H1 (cell line): ENCODE data around the gene WDR19. TPM values are rescaled to one million over a fixed set of nuclear protein-coding genes. Genes with fewer than 3 reads are reported as not detected.

ENCODE experiments used
- CTCF ChIA-PET: fragments of 300-600 bp; sonication (Branson Sonifier 250); formaldehyde crosslinking; loops from one replicate; lab custom pipeline; 2021; ENCODE audit not compliant: partially characterized antibody; lab: Charles Lee
- POLR2A ChIA-PET: fragments of 300-600 bp; sonication (Branson Sonifier 250); formaldehyde crosslinking; loops from one replicate; lab custom pipeline; 2021; ENCODE audit warnings: inconsistent platforms; ENCODE audit not compliant: partially characterized antibody; lab: Charles Lee
- DNase-seq, 2 experiments: peaks; one replicate each; pipeline versions ENCODE4 v3.0.0 to v3.0.0-alpha.2; 2010 to 2022; ENCODE audit warnings: low spot score in 2 of 2, low read depth in 1 of 2, mixed read lengths in 1 of 2
- FAIRE-seq: peaks from 2 replicates; lab custom pipeline; 2011; peaks lifted over from hg19 to GRCh38; lab: Jason Lieb, UNC
- H2AFZ ChIP-seq: 2 replicates; pipeline ENCODE4 v1.8.1; 2012; ENCODE audit warnings: low read length, inconsistent platforms
- H2AK5ac ChIP-seq: 2 replicates; pipeline ENCODE4 v1.6.1; 2013; ENCODE audit warnings: low read depth, low read length
- H2BK120ac ChIP-seq: replicated peaks from 2 replicates; pipeline ENCODE3; 2013; ENCODE audit warnings: low read depth, low read length, inconsistent platforms
- H2BK12ac ChIP-seq: 2 replicates; pipeline ENCODE4 v1.6.1; 2013; ENCODE audit warnings: low read depth, low read length
- H2BK15ac ChIP-seq: 2 replicates; pipeline ENCODE4 v1.6.1; 2013; ENCODE audit warnings: low read length
- H2BK20ac ChIP-seq: 2 replicates; pipeline ENCODE4 v1.6.1; 2013; ENCODE audit warnings: low read length
- H2BK5ac ChIP-seq: 2 replicates; pipeline ENCODE4 v1.6.1; 2013; ENCODE audit warnings: low read depth, low read length
- H3K14ac ChIP-seq: 2 replicates; pipeline ENCODE4 v1.6.1; 2013; ENCODE audit warnings: inconsistent platforms; ENCODE audit not compliant: insufficient read length
- H3K18ac ChIP-seq: 2 replicates; pipeline ENCODE4 v1.6.1; 2013; ENCODE audit warnings: low read length; ENCODE audit errors: extremely low read depth
- H3K23ac ChIP-seq: 2 replicates; pipeline ENCODE4 v1.6.1; 2013; ENCODE audit warnings: inconsistent platforms; ENCODE audit not compliant: insufficient read length
- H3K23me2 ChIP-seq: 2 replicates; pipeline ENCODE4 v1.6.1; 2013; ENCODE audit warnings: low read depth, low read length
- H3K27ac ChIP-seq: 2 replicates; pipeline ENCODE4 v1.6.1; 2011; ENCODE audit warnings: low read depth, low read length, inconsistent platforms
- H3K27me3 ChIP-seq, 4 experiments: replicated peaks in 1 of 4; 1 replicate in 1 of 4; 2 replicates in 3 of 4; pipeline versions ENCODE4 v1.6.1 to v1.8.1; 2011 to 2013; ENCODE audit warnings: low read length in 3 of 4, mild to moderate bottlenecking in 3 of 4, inconsistent platforms in 2 of 4, mixed read lengths in 2 of 4, moderate library complexity in 1 of 4; ENCODE audit not compliant: control insufficient read depth in 3 of 4, insufficient read depth in 3 of 4; ENCODE audit errors: extremely low read depth in 1 of 4
- H3K36me3 ChIP-seq, 4 experiments: 2 replicates each; pipeline versions ENCODE4 v1.6.1 to v1.8.1; 2011 to 2013; ENCODE audit warnings: mild to moderate bottlenecking in 4 of 4, low read length in 3 of 4, moderate library complexity in 2 of 4, control low read depth in 1 of 4, inconsistent platforms in 1 of 4; ENCODE audit not compliant: insufficient read depth in 4 of 4, control insufficient read depth in 2 of 4
- H3K4ac ChIP-seq: replicated peaks from 2 replicates; pipeline ENCODE3; 2013; ENCODE audit warnings: low read length, low read depth, mixed read lengths, inconsistent platforms; ENCODE audit not compliant: insufficient read length
- H3K4me1 ChIP-seq, 4 experiments: replicated peaks in 1 of 4; 1 replicate in 1 of 4; 2 replicates in 3 of 4; pipeline versions ENCODE4 v1.6.1 to v1.8.1; 2011 to 2013; ENCODE audit warnings: low read length in 3 of 4, inconsistent platforms in 2 of 4, mixed read lengths in 1 of 4; ENCODE audit not compliant: insufficient read depth in 4 of 4, control insufficient read depth in 3 of 4
- H3K4me2 ChIP-seq, 2 experiments: 2 replicates each; pipeline versions ENCODE4 v1.6.1 to v1.8.1; 2011 to 2013; ENCODE audit warnings: low read depth in 2 of 2, low read length in 2 of 2, control low read depth in 1 of 2, inconsistent platforms in 1 of 2, mild to moderate bottlenecking in 1 of 2; ENCODE audit not compliant: insufficient read depth in 1 of 2
- H3K4me3 ChIP-seq, 4 experiments: fragments of 200-600, 300-600 bp in 1 of 4; sonication (generic), shearing (Covaris generic), sonication (Bioruptor Twin) in 1 of 4; 2 replicates each; pipeline versions ENCODE4 v1.5.1 to v1.8.1; 2011 to 2016; ENCODE audit warnings: low read length in 4 of 4, low read depth in 3 of 4, control low read depth in 2 of 4, inconsistent platforms in 2 of 4, mild to moderate bottlenecking in 2 of 4, mixed read lengths in 1 of 4, moderate library complexity in 1 of 4; ENCODE audit not compliant: insufficient read depth in 2 of 4; ENCODE audit errors: extremely low read depth in 1 of 4
- H3K56ac ChIP-seq: replicated peaks from 2 replicates; pipeline ENCODE3; 2013; ENCODE audit warnings: low read depth, mild to moderate bottlenecking, mixed read lengths, low read length, inconsistent platforms; ENCODE audit not compliant: insufficient read length
- H3K79me1 ChIP-seq: 2 replicates; pipeline ENCODE4 v1.6.1; 2013; ENCODE audit warnings: low read depth, low read length, control low read depth
- H3K79me2 ChIP-seq, 2 experiments: 2 replicates each; pipeline versions ENCODE4 v1.6.1 to v1.8.1; 2012 to 2013; ENCODE audit warnings: low read length in 2 of 2, mild to moderate bottlenecking in 2 of 2, inconsistent platforms in 1 of 2; ENCODE audit not compliant: insufficient read depth in 2 of 2, control insufficient read depth in 1 of 2
- H3K9ac ChIP-seq, 4 experiments: replicated peaks in 1 of 4; 1 replicate in 1 of 4; 2 replicates in 3 of 4; pipeline versions ENCODE4 v1.6.1 to v1.8.1; 2011 to 2013; ENCODE audit warnings: low read depth in 3 of 4, low read length in 3 of 4, control low read depth in 2 of 4, mild to moderate bottlenecking in 2 of 4, moderate library complexity in 2 of 4, inconsistent platforms in 1 of 4; ENCODE audit errors: extremely low read depth in 1 of 4
- H3K9me3 ChIP-seq, 2 experiments: 2 replicates each; pipeline versions ENCODE4 v1.6.1 to v1.8.1; 2012 to 2013; ENCODE audit warnings: mild to moderate bottlenecking in 2 of 2, moderate library complexity in 2 of 2, control low read depth in 1 of 2, inconsistent platforms in 1 of 2, low read depth in 1 of 2, low read length in 1 of 2, mixed read lengths in 1 of 2; ENCODE audit not compliant: insufficient read depth in 2 of 2
- H4K20me1 ChIP-seq, 2 experiments: replicated peaks in 1 of 2; 2 replicates each; pipeline versions ENCODE3 to v1.8.1; 2011 to 2013; ENCODE audit warnings: inconsistent platforms in 2 of 2, low read length in 2 of 2, mild to moderate bottlenecking in 1 of 2; ENCODE audit not compliant: insufficient read depth in 2 of 2, control insufficient read depth in 1 of 2
- H4K5ac ChIP-seq: 2 replicates; pipeline ENCODE4 v1.6.1; 2013; ENCODE audit warnings: low read length, low read depth, mixed read lengths, inconsistent platforms; ENCODE audit not compliant: insufficient read length
- H4K8ac ChIP-seq: 2 replicates; pipeline ENCODE4 v1.8.0; 2013; ENCODE audit warnings: mild to moderate bottlenecking, moderate library complexity, low read length, inconsistent platforms; ENCODE audit not compliant: insufficient read depth; ENCODE audit errors: extremely low read depth
- H4K91ac ChIP-seq: replicated peaks from 2 replicates; pipeline ENCODE3; 2013; ENCODE audit warnings: low read length, mixed read lengths, inconsistent platforms; ENCODE audit not compliant: insufficient read length
- ATF2 ChIP-seq: IDR thresholded peaks from 2 replicates; pipeline ENCODE4 v1.6.1; 2012; ENCODE audit warnings: low read length, inconsistent platforms
- CBX8 ChIP-seq: fragments of 300-800, 300-1000 bp; sonication (generic); IDR thresholded peaks from 2 replicates; pipeline ENCODE4 v1.7.1; 2016; ENCODE audit warnings: low read depth, low read length, borderline replicate concordance
- CHD2 ChIP-seq: IDR thresholded peaks from 2 replicates; pipeline ENCODE4 v1.6.1; 2012; ENCODE audit warnings: low read length, improper control_type of control experiment
- CREB1 ChIP-seq: IDR thresholded peaks from 2 replicates; pipeline ENCODE4 v1.6.1; 2012; ENCODE audit warnings: inconsistent platforms
- PHF8 ChIP-seq: fragments of 200-600 bp; sonication (generic); conservative IDR thresholded peaks from 2 replicates; pipeline ENCODE4 v1.7.1; 2012; ENCODE audit warnings: low read depth, mild to moderate bottlenecking, inconsistent platforms, low read length, moderate library complexity
- POU5F1 ChIP-seq: IDR thresholded peaks from 2 replicates; pipeline ENCODE4 v1.6.1; 2011; ENCODE audit warnings: low read depth, mild to moderate bottlenecking, low read length, moderate library complexity
- RAD21 ChIP-seq, 2 experiments: IDR thresholded peaks in 1 of 2; conservative IDR thresholded peaks in 1 of 2; 2 replicates each; pipeline ENCODE4 v1.6.1; 2011; ENCODE audit warnings: low read depth in 2 of 2, low read length in 2 of 2, improper control_type of control experiment in 1 of 2, inconsistent platforms in 1 of 2, mild to moderate bottlenecking in 1 of 2, moderate library complexity in 1 of 2
- SIRT6 ChIP-seq: IDR thresholded peaks from one replicate; pipeline ENCODE4 v1.7.1; 2012; ENCODE audit warnings: low read length, inconsistent platforms
- SIX5 ChIP-seq: IDR thresholded peaks from 2 replicates; pipeline ENCODE4 v1.6.1; 2011; ENCODE audit warnings: mild to moderate bottlenecking, low read depth, low read length
- SUZ12 ChIP-seq: fragments of 200-600 bp; sonication (generic); IDR thresholded peaks from 2 replicates; pipeline ENCODE4 v1.6.1; 2012; ENCODE audit warnings: mild to moderate bottlenecking, inconsistent platforms, low read length, moderate library complexity, mixed read lengths
- ZNF274 ChIP-seq: IDR thresholded peaks from 2 replicates; pipeline ENCODE4 v1.7.0; 2012; ENCODE audit warnings: low read length, borderline replicate concordance; ENCODE audit errors: extremely low read depth
- WGBS, 2 experiments: shearing (Covaris generic) in 1 of 2; methylation state at CpG; one replicate each; pipeline versions ENCODE4 v1.1.6 to v1.1.7; 2013 to 2015; ENCODE audit warnings: low lambda C conversion rate in 2 of 2, mixed read lengths in 2 of 2, inconsistent platforms in 1 of 2, low coverage in 1 of 2, missing lambda C conversion rate in 1 of 2; ENCODE audit not compliant: insufficient replicate concordance in 2 of 2, insufficient coverage in 1 of 2, insufficient read length in 1 of 2; ENCODE audit errors: extremely low coverage in 1 of 2, missing lambda C conversion rate in 1 of 2; 5-methylcytosine and 5-hydroxymethylcytosine counted together
- polyA plus RNA-seq, 7 experiments: library from polyadenylated mRNA; depleted of rRNA in 3 of 7; stranded (reverse) in 5 of 7; unstranded in 2 of 7; fragments of >200 nt in 5 of 7; fragments of 200-250 nt in 2 of 7; gene quantifications; 1 replicate in 5 of 7; 2 replicates in 1 of 7; 4 replicates in 1 of 7; pipeline versions ENCODE4 v1.2.1 to v1.2.3, GENCODE V29; 2011 to 2013; ENCODE audit warnings: missing spikeins in 2 of 7, mixed read lengths in 2 of 7
- total RNA-seq: library from RNA; stranded (reverse); fragmentation: NEBNext Ultra II Directional; extraction: Animal tissue kit (Norgen Biotek cat#: 25700); gene quantifications from 2 replicates; pipeline ENCODE4 v1.2.1, GENCODE V29; 2021
- TF ChIP-seq, protein P1 (sequence below): IDR thresholded peaks from 2 replicates; pipeline ENCODE4 v1.6.1; 2011; ENCODE audit warnings: low read length, improper control_type of control experiment

WDR19 gene
- total and polyA plus RNA-seq, 2 of the 8 experiments (the other 6 are each of a cell fraction or from before 2014, with no cell fraction given), result 22.2 to 23.3 TPM

- FAIRE-seq, result no peak
- TF ChIP-seq ATF2, result no peak
- no peak for TF ChIP-seq CBX8
- no peak for TF ChIP-seq SIX5
- TF ChIP-seq ZNF274, result no peak
- TF ChIP-seq, protein P1, sequence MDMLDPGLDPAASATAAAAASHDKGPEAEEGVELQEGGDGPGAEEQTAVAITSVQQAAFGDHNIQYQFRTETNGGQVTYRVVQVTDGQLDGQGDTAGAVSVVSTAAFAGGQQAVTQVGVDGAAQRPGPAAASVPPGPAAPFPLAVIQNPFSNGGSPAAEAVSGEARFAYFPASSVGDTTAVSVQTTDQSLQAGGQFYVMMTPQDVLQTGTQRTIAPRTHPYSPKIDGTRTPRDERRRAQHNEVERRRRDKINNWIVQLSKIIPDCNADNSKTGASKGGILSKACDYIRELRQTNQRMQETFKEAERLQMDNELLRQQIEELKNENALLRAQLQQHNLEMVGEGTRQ, result no peak
- TF ChIP-seq CREB1, result no peak
- no peak for TF ChIP-seq SIRT6
- TF ChIP-seq RAD21 (IDR thresholded peaks at IDR 0.05 in 1 of 2, conservative IDR thresholded peaks at IDR 0.05 in 1 of 2; ENCODE audit: low read depth in 2 of 2, low read length in 2 of 2), result no peak
- no peak for TF ChIP-seq SUZ12
- TF ChIP-seq CHD2, result no peak
- TF ChIP-seq POU5F1, result no peak
- no peak for TF ChIP-seq PHF8
Measured at GRCh38 chr4:39304651-39305050, 122.3 kb downstream of the WDR19 start.

More at GRCh38 chr4:39304651-39305050, 122.3 kb downstream of the WDR19 start:
- no peak overlapping the region for H3K18ac ChIP-seq
- H3K4me1 ChIP-seq, result no peaks in the 10 kb centered on the region
- H3K4me2 ChIP-seq, result no peak overlapping the region
- no peak overlapping the region for H2BK5ac ChIP-seq
- H3K4ac ChIP-seq, result no peak overlapping the region
- no peak overlapping the region for H3K9ac ChIP-seq
- no peak overlapping the region for H3K56ac ChIP-seq
- H2AK5ac ChIP-seq, result no peak overlapping the region
- WGBS, 2 experiments, result 94% methylated on average over 5 of the region's 5 CpGs; no CpG with 5 or more reads in 1 of the 2 experiments
- peaks cover 5 to 8% of the 10 kb centered on the region in 2 experiments for H4K20me1 ChIP-seq
- H4K8ac ChIP-seq, result no peak overlapping the region
- CTCF ChIA-PET, result interaction anchor here (0.6 kb wide), 1 partner anchor 162 kb away, joined by 3 read pairs; no protein-coding TSS in a partner anchor
- no peaks in the 10 kb centered on the region for H3K79me2 ChIP-seq
- no peak overlapping the region for H2AFZ ChIP-seq
- no peak for DNase-seq
- no peak overlapping the region for H4K91ac ChIP-seq
- POLR2A ChIA-PET, result no interaction called here
- H3K23me2 ChIP-seq, result no peaks in the 10 kb centered on the region
- H3K36me3 ChIP-seq, result peaks cover 11 to 70% (median 47%) of the 10 kb centered on the region in 4 experiments
- H3K23ac ChIP-seq, result no peak overlapping the region
- H2BK20ac ChIP-seq, result no peak overlapping the region
- no peaks in the 10 kb centered on the region for H3K79me1 ChIP-seq
- H2BK120ac ChIP-seq, result no peak overlapping the region
- no peak overlapping the region for H3K4me3 ChIP-seq
- H3K27me3 ChIP-seq, result no peaks in the 10 kb centered on the region
- no peak overlapping the region for H2BK15ac ChIP-seq
- H3K14ac ChIP-seq, result no peak overlapping the region
- no peaks in the 10 kb centered on the region for H3K9me3 ChIP-seq
- no peak overlapping the region for H3K27ac ChIP-seq
- H2BK12ac ChIP-seq, result no peak overlapping the region
- H4K5ac ChIP-seq, result no peak overlapping the region
